Measurements from ENCODE around the gene ASTN2.
"Not testable (repeated sequence)": the region's sequence is repeated elsewhere in the genome, so short reads cannot be mapped to it uniquely, and the experiment has no call there.

Gene ASTN2

GRCh38 chr9:117076571-117077290 is 338.1 kb downstream of the ASTN2 start:
- DNase-seq (ENCODE audit: low read depth in 2 of 2): no peak

- DNase-seq (ENCODE audit: low read depth in 2 of 2): no peak
These were observed 339.2 kb downstream of the ASTN2 start for GRCh38 chr9:117075636-117076035.

- DNase-seq (ENCODE audit: low read depth in 2 of 2): no peak
These were observed 339.9 kb downstream of the ASTN2 start for GRCh38 chr9:117074784-117075520.

- DNase-seq (ENCODE audit: low read depth in 2 of 2): no peak
These were observed 340.6 kb downstream of the ASTN2 start for GRCh38 chr9:117074342-117074662.

- no peak for DNase-seq (ENCODE audit: low read depth in 2 of 2)
These were observed 341.1 kb downstream of the ASTN2 start for GRCh38 chr9:117073539-117074341.

- no peak for DNase-seq (ENCODE audit: low read depth in 2 of 2)
These were observed 341.8 kb downstream of the ASTN2 start for GRCh38 chr9:117073071-117073470.

- DNase-seq (ENCODE audit: low read depth in 2 of 2): no peak
These were observed 342.6 kb downstream of the ASTN2 start for GRCh38 chr9:117072216-117072615.

GRCh38 chr9:117071673-117072207 is 343.1 kb downstream of the ASTN2 start:
- not testable (repeated sequence) for DNase-seq (ENCODE audit: low read depth in 2 of 2)

- DNase-seq (ENCODE audit: low read depth in 2 of 2): no peak
These were observed 351.0 kb downstream of the ASTN2 start for GRCh38 chr9:117063721-117064471.

GRCh38 chr9:117060963-117061362 is 353.9 kb downstream of the ASTN2 start:
- no peak for DNase-seq (ENCODE audit: low read depth in 2 of 2)

- DNase-seq (ENCODE audit: low read depth in 2 of 2): no peak
These were observed 364.9 kb downstream of the ASTN2 start for GRCh38 chr9:117050007-117050406.

GRCh38 chr9:117046666-117047327 is 368.1 kb downstream of the ASTN2 start:
- no peak for DNase-seq (ENCODE audit: low read depth in 2 of 2)

- DNase-seq (ENCODE audit: low read depth in 2 of 2): no peak
These were observed 370.6 kb downstream of the ASTN2 start for GRCh38 chr9:117044241-117044640.

GRCh38 chr9:117043159-117043558 is 371.7 kb downstream of the ASTN2 start:
- DNase-seq (ENCODE audit: low read depth in 2 of 2): no peak

- DNase-seq (ENCODE audit: low read depth in 2 of 2): no peak
These were observed 379.3 kb downstream of the ASTN2 start for GRCh38 chr9:117035546-117035945.

GRCh38 chr9:117034866-117035265 is 380.0 kb downstream of the ASTN2 start:
- no peak for DNase-seq (ENCODE audit: low read depth in 2 of 2)

GRCh38 chr9:117030254-117030768 is 384.5 kb downstream of the ASTN2 start:
- no peak for DNase-seq (ENCODE audit: low read depth in 2 of 2)

GRCh38 chr9:117029341-117029740 is 385.5 kb downstream of the ASTN2 start:
- DNase-seq (ENCODE audit: low read depth in 2 of 2): no peak

- DNase-seq (ENCODE audit: low read depth in 2 of 2): no peak
These were observed 386.6 kb downstream of the ASTN2 start for GRCh38 chr9:117028103-117028858.

- no peak for DNase-seq (ENCODE audit: low read depth in 2 of 2)
These were observed 393.0 kb downstream of the ASTN2 start for GRCh38 chr9:117021906-117022305.

Measured in stimulated activated CD4-positive, alpha-beta T cell treated with anti-CD3 and anti-CD28 coated beads, Interleukin-1b, Interleukin-23, amount 100 ng/mL, for 4 hours (primary cell).